Lower leg skin (tissue), 4 donors: ENCODE data around the gene APBA1. TPM values are rescaled to one million over a fixed set of nuclear protein-coding genes. Genes with fewer than 3 reads are reported as not detected.

ENCODE experiments used
- DNase-seq, 2 donors: peaks; one replicate each; pipeline ENCODE4 v3.0.0-alpha.2; 2019; ENCODE audit warnings: low spot score in 2 of 2
- H3K4me3 ChIP-seq: fragments of 200-600 bp; sonication (generic); 2 replicates; pipeline ENCODE4 v1.5.1; 2017; ENCODE audit warnings: mild to moderate bottlenecking, low read depth; ENCODE audit not compliant: poor library complexity, severe bottlenecking
- POLR2A ChIP-seq, 2 donors: fragments of 450-650 bp; IDR thresholded peaks; one replicate each; pipeline ENCODE4 v1.6.1; 2016 to 2017; ENCODE audit warnings: antibody characterized with exemption in 2 of 2, mild to moderate bottlenecking in 1 of 2, moderate library complexity in 1 of 2
- whole genome bisulfite sequencing, 2 donors: methylation state at CpG; one replicate each; pipeline ENCODE4 v1.1.5; 2018; 5-methylcytosine and 5-hydroxymethylcytosine counted together
- intact Hi-C: fragments of 100-400 bp; cut with DNase I; formaldehyde crosslinking; loops from one replicate; pipeline ENCODE4 v1.15.0; 2023; ENCODE audit warnings: low total_unique reads
- total RNA-seq, 4 donors: library from RNA; depleted of rRNA; stranded (reverse); fragments of >200 nt; gene quantifications; one replicate each; pipeline ENCODE4 v1.1.0, GENCODE V29; 2016
- TF ChIP-seq, protein P1 (sequence below), 3 donors: fragments of 450-650 bp; IDR thresholded peaks; one replicate each; pipeline ENCODE4 v1.5.1; 2016; ENCODE audit warnings: antibody characterized with exemption in 3 of 3, mild to moderate bottlenecking in 3 of 3, moderate library complexity in 2 of 3

The APBA1 gene
- total RNA-seq, 4 donors from 2014 or later: 4.9 to 12.7 (median 8.7) TPM

DNA sequence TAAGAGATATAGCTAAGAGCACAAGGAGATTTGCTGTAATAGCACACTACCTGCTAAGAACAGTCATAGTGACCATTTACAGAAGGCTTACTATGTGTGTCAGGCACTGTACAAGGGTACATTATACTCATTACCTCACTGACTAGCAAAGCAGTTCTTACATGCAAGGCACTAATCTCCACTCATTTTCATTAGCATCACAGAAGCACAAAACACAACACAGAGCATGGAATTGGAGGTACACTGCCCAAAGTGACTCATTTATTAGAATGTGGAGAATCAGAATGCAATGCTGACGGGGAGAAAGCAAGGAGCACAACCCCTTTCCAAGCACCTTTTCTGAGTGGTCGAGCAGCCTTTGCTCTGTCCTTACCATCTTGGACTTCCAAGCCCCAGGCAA, 177.4 kb downstream of the APBA1 start:
- 78 to 91% methylated on average over 2 of the region's 2 CpGs for WGBS, 2 donors
- no peak for DNase-seq
- intact Hi-C loops: no loop called here
- TF ChIP-seq POLR2A (IDR thresholded peaks at IDR 0.05): no peak
- TF ChIP-seq, protein P1, sequence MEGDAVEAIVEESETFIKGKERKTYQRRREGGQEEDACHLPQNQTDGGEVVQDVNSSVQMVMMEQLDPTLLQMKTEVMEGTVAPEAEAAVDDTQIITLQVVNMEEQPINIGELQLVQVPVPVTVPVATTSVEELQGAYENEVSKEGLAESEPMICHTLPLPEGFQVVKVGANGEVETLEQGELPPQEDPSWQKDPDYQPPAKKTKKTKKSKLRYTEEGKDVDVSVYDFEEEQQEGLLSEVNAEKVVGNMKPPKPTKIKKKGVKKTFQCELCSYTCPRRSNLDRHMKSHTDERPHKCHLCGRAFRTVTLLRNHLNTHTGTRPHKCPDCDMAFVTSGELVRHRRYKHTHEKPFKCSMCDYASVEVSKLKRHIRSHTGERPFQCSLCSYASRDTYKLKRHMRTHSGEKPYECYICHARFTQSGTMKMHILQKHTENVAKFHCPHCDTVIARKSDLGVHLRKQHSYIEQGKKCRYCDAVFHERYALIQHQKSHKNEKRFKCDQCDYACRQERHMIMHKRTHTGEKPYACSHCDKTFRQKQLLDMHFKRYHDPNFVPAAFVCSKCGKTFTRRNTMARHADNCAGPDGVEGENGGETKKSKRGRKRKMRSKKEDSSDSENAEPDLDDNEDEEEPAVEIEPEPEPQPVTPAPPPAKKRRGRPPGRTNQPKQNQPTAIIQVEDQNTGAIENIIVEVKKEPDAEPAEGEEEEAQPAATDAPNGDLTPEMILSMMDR (IDR thresholded peaks at IDR 0.05): no peak
- H3K4me3 ChIP-seq: no peak overlapping the region

DNA sequence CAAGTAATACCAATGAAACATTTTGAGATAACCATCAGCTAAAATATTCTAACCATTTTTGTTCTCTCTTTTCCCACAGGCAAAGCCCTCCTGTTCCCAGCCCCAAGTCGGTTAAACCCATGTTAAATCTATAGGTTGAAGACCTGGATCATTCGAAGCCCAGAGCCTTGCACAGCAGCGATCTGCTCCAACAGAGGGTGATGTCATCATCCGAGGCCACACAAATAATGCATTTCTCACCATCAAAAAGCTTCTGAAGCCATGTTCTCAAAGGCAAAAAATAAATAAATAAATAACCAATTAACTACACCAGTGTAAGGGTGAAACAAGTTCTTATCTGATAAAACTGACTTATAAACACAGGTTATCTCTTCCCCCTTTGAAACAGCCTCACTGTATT, 178.0 kb downstream of the APBA1 start:
- DNase-seq: no peak
- no peak for TF ChIP-seq POLR2A (IDR thresholded peaks at IDR 0.05)
- TF ChIP-seq, protein P1 (IDR thresholded peaks at IDR 0.05): no peak
- intact Hi-C loops: no loop called here
- 84 to 86% methylated on average over 4 of the region's 4 CpGs for WGBS, 2 donors
- no peak overlapping the region for H3K4me3 ChIP-seq

DNA sequence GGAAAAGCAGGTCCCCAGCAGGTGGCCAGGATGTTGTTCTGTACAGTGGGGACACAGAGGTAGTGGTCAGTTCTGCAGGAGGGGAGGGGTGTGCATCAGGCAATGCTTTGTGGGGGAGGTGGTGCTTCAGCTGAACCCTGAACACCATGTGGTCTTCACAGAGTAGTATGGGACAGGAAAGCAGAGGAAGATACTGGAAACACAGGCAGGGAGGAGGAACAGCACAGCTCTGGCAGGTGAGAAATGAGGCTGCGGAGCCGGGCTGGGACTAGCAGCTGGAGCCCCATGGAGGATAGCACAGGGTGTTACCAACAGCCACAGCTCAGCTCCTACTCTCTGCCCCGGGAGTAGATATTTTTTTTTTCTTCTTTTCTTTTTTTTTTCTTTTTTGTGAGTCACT, 185.7 kb downstream of the APBA1 start:
- no peak for DNase-seq
- WGBS, 2 donors: 65 to 88% methylated on average over 3 of the region's 3 CpGs
- no peak for TF ChIP-seq POLR2A (IDR thresholded peaks at IDR 0.05)
- TF ChIP-seq, protein P1 (IDR thresholded peaks at IDR 0.05): no peak
- intact Hi-C loops: no loop called here
- H3K4me3 ChIP-seq: no peak overlapping the region

DNA sequence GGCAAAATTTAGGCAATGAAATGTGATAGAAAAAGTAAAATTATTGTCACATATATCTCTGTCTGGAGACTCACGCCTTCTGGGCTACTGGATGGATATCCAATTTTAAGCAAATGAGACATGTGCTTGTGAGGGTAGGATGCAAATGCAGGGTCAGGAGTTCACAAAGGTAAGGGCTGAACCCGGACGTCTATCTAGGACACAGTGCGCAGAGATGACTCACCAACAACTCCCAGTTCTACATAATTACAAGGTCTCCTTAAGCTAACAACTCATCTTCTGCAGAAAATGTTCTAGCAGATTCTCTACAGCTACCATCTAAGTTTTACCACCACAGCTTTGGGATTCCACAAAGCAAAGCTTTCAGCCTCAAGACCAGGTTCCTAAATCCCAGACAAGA, 186.7 kb downstream of the APBA1 start:
- no peak for DNase-seq
- intact Hi-C loops: no loop called here
- no peak overlapping the region for H3K4me3 ChIP-seq
- TF ChIP-seq, protein P1 (IDR thresholded peaks at IDR 0.05): no peak
- no peak for TF ChIP-seq POLR2A (IDR thresholded peaks at IDR 0.05)
- 41 to 46% methylated on average over 4 of the region's 4 CpGs for WGBS, 2 donors

DNA sequence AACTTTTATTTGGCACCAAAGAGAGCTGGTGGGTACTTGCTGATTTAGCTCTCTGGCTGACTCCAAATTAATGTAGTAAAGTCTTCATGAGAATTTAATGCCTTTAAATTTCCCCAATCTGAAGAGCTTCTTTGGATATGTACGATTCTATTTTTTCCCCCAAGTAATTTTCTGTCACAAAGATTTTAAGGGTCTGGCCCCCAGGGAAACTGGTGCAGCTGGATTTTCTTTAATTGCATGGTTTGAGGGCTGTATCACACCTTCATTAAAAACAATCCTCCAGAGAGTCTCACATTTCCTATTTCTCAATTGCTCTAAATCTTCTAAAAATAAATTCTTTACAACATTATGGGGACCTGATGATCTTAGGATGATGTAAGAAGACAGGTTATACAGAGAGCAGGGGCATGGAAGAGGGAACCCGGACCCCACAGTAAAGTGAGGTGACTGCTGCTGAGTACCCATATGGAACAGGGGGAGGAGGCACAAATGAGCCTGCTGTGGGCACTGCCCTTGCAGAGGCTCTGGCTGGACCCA, 188.2 kb downstream of the APBA1 start:
- intact Hi-C loops: no loop called here
- H3K4me3 ChIP-seq: no peak overlapping the region
- DNase-seq: no peak
- WGBS, 2 donors: 59 to 63% methylated on average over 2 of the region's 2 CpGs
- TF ChIP-seq POLR2A (IDR thresholded peaks at IDR 0.05): no peak
- TF ChIP-seq, protein P1 (IDR thresholded peaks at IDR 0.05): no peak

DNA sequence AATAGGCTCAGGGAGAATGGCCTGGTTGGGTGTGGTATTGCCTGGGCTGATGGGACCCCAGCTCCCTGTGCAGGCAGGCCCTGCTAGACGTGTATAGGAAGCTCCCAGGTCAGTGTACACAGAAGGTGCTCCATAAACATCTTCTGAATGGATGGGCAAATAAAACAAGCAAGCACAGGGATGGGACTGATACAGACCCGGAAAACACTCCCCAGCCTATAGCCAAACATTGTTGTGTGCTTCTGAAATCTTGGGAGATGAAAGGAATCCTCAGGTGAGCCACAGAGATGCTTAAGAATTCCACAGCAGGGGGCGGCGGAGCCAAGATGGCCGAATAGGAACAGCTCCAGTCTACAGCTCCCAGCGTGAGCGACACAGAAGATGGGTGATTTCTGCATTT, 195.4 kb downstream of the APBA1 start:
- intact Hi-C loops: no loop called here
- TF ChIP-seq POLR2A (IDR thresholded peaks at IDR 0.05): no peak
- TF ChIP-seq, protein P1 (IDR thresholded peaks at IDR 0.05): no peak
- no peak overlapping the region for H3K4me3 ChIP-seq
- 73 to 75% methylated on average over 7 of the region's 7 CpGs for WGBS, 2 donors
- no peak for DNase-seq
